Measurements from ENCODE around the gene LGR6. TPM values are rescaled to one million over a fixed set of nuclear protein-coding genes. Genes with fewer than 3 reads are reported as not detected.
A peak's percentile ranks its signal among the peaks of the same experiment; 100 is the strongest.

Gene LGR6
- total RNA-seq, 1 experiment from 2014 or later = 1.0 TPM

- no peak overlapping the region for H3K27ac ChIP-seq (ENCODE audit: insufficient read length, low read depth, low read length)
Observed at GRCh38 chr1:202355944-202356553, 162.4 kb downstream of the LGR6 start.

More at GRCh38 chr1:202355944-202356553, 162.4 kb downstream of the LGR6 start:
- no peak overlapping the region for H4K91ac ChIP-seq (ENCODE audit: insufficient read length, low read depth, low read length)
- Mint-ChIP-seq H3K4me3 (no peak overlapping the region), H3K27me3 (ENCODE audit: low read depth) (no peaks in the 10 kb centered on the region), H3K4me1 (peaks cover 15 to 17% of the 10 kb centered on the region in 2 experiments), H3K27ac (peak overlapping the region in 2 of 3 experiments; percentile 2 to 9; a peak in 2 of 7 replicates), H3K9me3 (peaks cover 2 to 6% of the 10 kb centered on the region in 2 experiments; a peak in 4 of 5 replicates), H3K36me3 (ENCODE audit: insufficient read depth in 1 of 3, low read depth in 3 of 3) (peaks cover 0 to 7% (median 4%) of the 10 kb centered on the region in 3 experiments; a peak in 3 of 7 replicates)
- no peak overlapping the region for H3K23ac ChIP-seq (ENCODE audit: insufficient read length, low read depth, low read length)
- H3T11ph ChIP-seq (ENCODE audit: low read length) = no peak overlapping the region
- no peaks in the 10 kb centered on the region for H3K9me3 ChIP-seq (ENCODE audit: control insufficient read depth, low read depth, low read length)
- H2BK120ac ChIP-seq (ENCODE audit: low read depth, low read length, poor library complexity, severe bottlenecking) = no peak overlapping the region
- no peak for DNase-seq
- no peak overlapping the region for H4K8ac ChIP-seq (replicated peaks; ENCODE audit: insufficient read length, low read depth, low read length)
- H3K9ac ChIP-seq (ENCODE audit: extremely low read depth, insufficient read length, low read length) = no peak overlapping the region
- no peaks in the 10 kb centered on the region for H3K4me1 ChIP-seq (ENCODE audit: insufficient read depth, low read length)
- no peak overlapping the region for H2BK12ac ChIP-seq (ENCODE audit: insufficient read length, low read depth, low read length)
- no peak overlapping the region for H3K4me2 ChIP-seq (ENCODE audit: insufficient read depth, insufficient read length, low read length)
- H2BK5ac ChIP-seq (ENCODE audit: insufficient read length, low read length) = no peak overlapping the region
- no peak overlapping the region for H2BK20ac ChIP-seq (ENCODE audit: low read depth, low read length, poor library complexity, severe bottlenecking)
- no peak overlapping the region for H3K18ac ChIP-seq (ENCODE audit: insufficient read length, low read depth, low read length)
- H3K4ac ChIP-seq (ENCODE audit: low read depth, low read length) = no peak overlapping the region
- peaks cover 3% of the 10 kb centered on the region; the same call in 1 of the 2 replicates for H3K79me2 ChIP-seq (ENCODE audit: insufficient read depth, low read length)
- no peaks in the 10 kb centered on the region for H3K79me1 ChIP-seq (ENCODE audit: insufficient read depth, low read depth, low read length, poor library complexity, severe bottlenecking)
- no peak overlapping the region for H2BK15ac ChIP-seq (ENCODE audit: low read depth, low read length)
- no peak overlapping the region for H3K56ac ChIP-seq (ENCODE audit: insufficient read length, low read depth, low read length)
- no peak overlapping the region for H2AK5ac ChIP-seq (ENCODE audit: insufficient read length, low read length)
- no peaks in the 10 kb centered on the region for H4K20me1 ChIP-seq (ENCODE audit: control insufficient read depth, insufficient read depth, insufficient read length)
- no peak overlapping the region for H2AFZ ChIP-seq (ENCODE audit: low read length)
- no peaks in the 10 kb centered on the region for H3K27me3 ChIP-seq (ENCODE audit: insufficient read depth, low read length)
- H4K5ac ChIP-seq (ENCODE audit: insufficient read length, low read depth, low read length) = no peak overlapping the region
- H3K14ac ChIP-seq (ENCODE audit: insufficient read depth, low read length) = no peak overlapping the region
- TF ChIP-seq CTCF (conservative IDR thresholded peaks at IDR 0.05) = no peak
- H3K23me2 ChIP-seq (ENCODE audit: insufficient read length, low read depth, low read length, poor library complexity, severe bottlenecking) = no peaks in the 10 kb centered on the region

Data from H9 (cell line).